GM10248 (cell line): ENCODE measurements around the gene RHOH.

ENCODE experiments used
- CTCF ChIA-PET: fragments of 300-600 bp; sonication (Branson Sonifier 250); formaldehyde crosslinking; extraction: SDS; loops from one replicate; lab custom pipeline; 2021; ENCODE audit warnings: antibody characterized with exemption; lab: Yijun Ruan, JAX
- POLR2A ChIA-PET: fragments of 350-650 bp; sonication (Branson Sonifier 250); formaldehyde crosslinking; extraction: SDS; loops from one replicate; lab custom pipeline; 2020; ENCODE audit warnings: antibody characterized with exemption; lab: Yijun Ruan, JAX
- DNase-seq: peaks from one replicate; pipeline ENCODE4 v3.0.0; 2012; ENCODE audit errors: extremely low spot score
- CTCF ChIP-seq: IDR thresholded peaks from 2 replicates; pipeline ENCODE4 v1.5.1; 2012; ENCODE audit warnings: mild to moderate bottlenecking, low read depth; ENCODE audit errors: extremely low read depth, missing control alignments, control extremely low read depth

RHOH gene

GRCh38 chr4:40214038-40214437 is 17.2 kb downstream of the RHOH start:
- ChIA-PET POLR2A (interaction anchor here (0.6 to 1.1 kb wide), 2 partner anchors 9 to 177 kb away, joined by 3 to 5 read pairs; no protein-coding TSS in a partner anchor), CTCF (interaction anchor here (1.1 to 1.8 kb wide), 2 partner anchors 14 to 94 kb away, joined by 4 read pairs; no protein-coding TSS in a partner anchor)
- DNase-seq = no peak
- TF ChIP-seq CTCF = no peak

GRCh38 chr4:40214661-40215418 is 18.0 kb downstream of the RHOH start:
- CTCF ChIA-PET = interaction anchor here (1.8 kb wide), 1 partner anchor 14 kb away, joined by 4 read pairs; no protein-coding TSS in a partner anchor
- no peak for TF ChIP-seq CTCF
- DNase-seq = no peak
- POLR2A ChIA-PET = no interaction called here

- TF ChIP-seq CTCF = no peak
- DNase-seq = no peak
- POLR2A ChIA-PET = no interaction called here
- CTCF ChIA-PET = interaction anchor here (1.7 to 2.5 kb wide), 2 partner anchors 93 to 100 kb away, joined by 6 to 8 read pairs; no protein-coding TSS in a partner anchor
These were observed 20.0 kb downstream of the RHOH start for GRCh38 chr4:40216622-40217366.

- no peak for DNase-seq
- CTCF ChIA-PET = interaction anchor here (0.8 to 3.3 kb wide), 7 partner anchors 9 to 95 kb away, joined by 3 to 19 read pairs (median 6); no protein-coding TSS in a partner anchor
- POLR2A ChIA-PET = interaction anchor here (1.3 kb wide), 1 partner anchor 17 kb away, joined by 3 read pairs; no protein-coding TSS in a partner anchor
- TF ChIP-seq CTCF = no peak
These were observed 24.9 kb downstream of the RHOH start for GRCh38 chr4:40221744-40222143.

GRCh38 chr4:40223343-40223742 is 26.5 kb downstream of the RHOH start:
- ChIA-PET CTCF (interaction anchor here (1.2 to 3.3 kb wide), 3 partner anchors 16 to 94 kb away, joined by 3 to 19 read pairs (median 9); no protein-coding TSS in a partner anchor), POLR2A (interaction anchor here (0.6 to 0.7 kb wide), 2 partner anchors 8 to 78 kb away, joined by 3 to 6 read pairs; no protein-coding TSS in a partner anchor)
- no peak for TF ChIP-seq CTCF
- no peak for DNase-seq

GRCh38 chr4:40224432-40224831 is 27.6 kb downstream of the RHOH start:
- DNase-seq = no peak
- ChIA-PET POLR2A (interaction anchor here (0.5 kb wide), 1 partner anchor 22 kb away, joined by 3 read pairs; no protein-coding TSS in a partner anchor), CTCF (interaction anchor here (1.5 to 3.4 kb wide), 2 partner anchors 16 to 92 kb away, joined by 6 to 12 read pairs; no protein-coding TSS in a partner anchor)
- TF ChIP-seq CTCF = no peak
